ENCODE measurements around the gene KRTAP2-1.
"Not testable (repeated sequence)": the region's sequence is repeated elsewhere in the genome, so short reads cannot be mapped to it uniquely, and the experiment has no call there.

Gene KRTAP2-1

GRCh38 chr17:41046735-41047465 lies at the start of gene KRTAP2-1:
Gene KRTAP2-1, minus strand, starts transcription at chr17:41047316. Its CDS starts 49 bp downstream, at chr17:41047267.
- not testable (repeated sequence) for H3K4me1 Mint-ChIP-seq, H3K27ac Mint-ChIP-seq, H3K4me3 Mint-ChIP-seq, H3K36me3 Mint-ChIP-seq, H3K9me3 Mint-ChIP-seq
- H3K27me3 Mint-ChIP-seq, result peaks cover 18% of the 10 kb centered on the region
- ATAC-seq, result peak; percentile 27

DNA sequence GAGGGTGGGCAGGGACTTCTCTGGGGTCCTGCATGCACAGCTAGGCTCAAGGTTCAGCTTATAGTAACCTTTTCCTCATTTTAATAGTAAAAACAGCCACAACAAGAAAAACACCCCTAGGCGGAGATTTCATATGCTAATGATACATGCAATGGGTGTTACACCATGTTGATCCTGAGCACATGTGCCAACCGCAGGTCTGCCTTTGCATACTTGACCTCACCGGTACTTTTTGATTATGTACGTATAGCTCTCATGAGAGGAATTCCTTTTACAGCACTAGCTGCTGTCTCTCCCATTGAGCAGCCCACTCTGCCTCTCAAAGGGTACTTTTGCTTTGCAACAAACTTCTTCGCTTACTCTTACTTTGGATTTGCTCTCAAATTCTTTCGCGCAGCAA lies 48.9 kb upstream of the KRTAP2-1 start:
- Mint-ChIP-seq H3K4me1 (no peaks in the 10 kb centered on the region), H3K36me3 (no peaks in the 10 kb centered on the region), H3K27ac (no peak overlapping the region), H3K9me3 (no peaks in the 10 kb centered on the region), H3K27me3 (peaks cover 53% of the 10 kb centered on the region), H3K4me3 (no peak overlapping the region)
- ATAC-seq, result no peak

DNA sequence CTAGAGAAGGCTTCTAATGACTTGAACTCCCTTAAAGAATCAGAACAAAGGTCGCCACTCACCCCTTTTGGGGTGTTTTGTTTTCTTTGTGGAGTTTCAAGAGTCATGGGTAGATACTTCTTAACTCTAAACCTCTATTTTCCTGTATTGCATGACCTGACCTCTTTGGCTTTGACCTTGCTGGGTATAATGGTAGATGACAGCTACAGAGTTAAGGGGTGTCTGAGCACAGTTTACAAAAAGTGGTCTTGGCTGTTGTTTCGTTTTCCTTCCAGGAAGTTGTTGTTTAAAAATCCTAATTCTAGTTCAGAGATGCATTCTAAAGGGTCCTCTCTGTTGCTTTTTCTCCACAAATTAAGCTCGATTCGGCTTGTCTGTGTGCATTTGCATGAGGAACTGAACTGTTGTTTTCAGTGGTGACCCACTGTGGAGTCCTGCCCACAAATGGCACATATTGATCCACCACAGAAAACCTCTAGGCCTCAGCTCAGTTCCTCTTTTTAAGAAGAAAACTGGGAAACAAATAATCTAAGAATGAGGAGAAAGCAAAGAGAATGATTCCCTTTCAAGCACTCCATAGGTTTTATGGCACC lies 41.7 kb upstream of the KRTAP2-1 start:
- H3K27me3 Mint-ChIP-seq, result peaks cover 12% of the 10 kb centered on the region
- not testable (repeated sequence) for ATAC-seq, H3K9me3 Mint-ChIP-seq, H3K4me3 Mint-ChIP-seq, H3K4me1 Mint-ChIP-seq, H3K27ac Mint-ChIP-seq, H3K36me3 Mint-ChIP-seq

DNA sequence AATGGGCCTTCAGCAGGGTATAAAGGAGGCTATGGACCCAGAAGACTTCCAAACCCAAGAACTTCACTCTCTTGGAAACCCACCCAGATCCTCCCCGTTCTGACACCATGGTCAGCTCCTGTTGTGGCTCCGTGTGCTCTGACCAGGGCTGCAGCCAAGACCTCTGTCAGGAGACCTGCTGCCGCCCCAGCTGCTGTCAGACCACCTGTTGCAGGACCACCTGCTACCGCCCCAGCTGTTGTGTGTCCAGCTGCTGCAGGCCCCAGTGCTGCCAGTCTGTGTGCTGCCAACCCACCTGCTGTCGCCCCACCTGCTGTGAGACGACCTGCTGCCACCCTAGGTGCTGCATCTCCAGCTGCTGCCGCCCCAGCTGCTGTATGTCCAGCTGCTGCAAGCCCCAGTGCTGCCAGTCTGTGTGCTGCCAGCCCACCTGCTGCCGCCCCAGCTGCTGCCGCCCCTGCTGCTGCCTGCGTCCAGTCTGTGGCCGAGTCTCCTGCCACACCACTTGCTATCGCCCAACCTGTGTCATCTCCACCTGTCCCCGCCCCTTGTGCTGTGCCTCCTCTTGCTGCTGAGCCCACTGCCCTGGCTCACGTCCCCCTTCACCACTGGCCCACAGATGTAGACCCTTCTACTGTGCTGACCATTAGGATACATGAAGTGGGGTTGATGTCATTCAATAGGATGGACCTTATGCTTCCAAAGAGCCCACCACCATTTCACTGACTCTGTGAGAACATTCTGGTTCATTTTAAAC lies 37.2 kb upstream of the KRTAP2-1 start, which contains the start of gene KRTAP4-7:
Gene KRTAP4-7, plus strand, starts transcription at position 51 of the 757 bp plus-strand sequence. Its CDS starts 57 bp downstream, at position 108.
- not testable (repeated sequence) for H3K4me3 Mint-ChIP-seq, H3K9me3 Mint-ChIP-seq, H3K4me1 Mint-ChIP-seq, H3K27ac Mint-ChIP-seq, ATAC-seq, H3K36me3 Mint-ChIP-seq
- peaks cover 24% of the 10 kb centered on the region for H3K27me3 Mint-ChIP-seq

DNA sequence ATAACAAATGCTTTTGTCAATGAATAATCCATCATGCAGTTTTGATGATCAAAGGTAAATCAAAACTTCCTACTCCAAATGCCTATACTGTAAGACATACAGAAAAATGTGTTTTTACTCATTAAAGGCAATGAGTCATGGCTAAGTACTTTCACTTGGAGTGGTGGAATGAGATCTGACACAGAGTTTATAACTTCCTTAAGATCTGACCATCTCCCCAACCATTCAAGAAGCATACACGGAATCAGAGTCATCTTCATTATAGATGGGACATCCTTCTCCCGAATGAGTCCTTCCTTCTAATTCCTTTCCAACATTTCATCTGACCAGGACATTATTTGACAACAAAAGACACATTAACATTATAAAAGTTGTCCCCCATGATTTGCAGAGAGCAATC lies 36.3 kb upstream of the KRTAP2-1 start:
- H3K4me3 Mint-ChIP-seq, ATAC-seq, H3K4me1 Mint-ChIP-seq, H3K27ac Mint-ChIP-seq, H3K9me3 Mint-ChIP-seq, H3K36me3 Mint-ChIP-seq: not testable (repeated sequence)
- peaks cover 24% of the 10 kb centered on the region for H3K27me3 Mint-ChIP-seq

- H3K4me1 Mint-ChIP-seq, result no peaks in the 10 kb centered on the region
- H3K36me3 Mint-ChIP-seq, result no peaks in the 10 kb centered on the region
- no peak for ATAC-seq
- H3K27me3 Mint-ChIP-seq, result peaks cover 24% of the 10 kb centered on the region
- H3K27ac Mint-ChIP-seq, result no peak overlapping the region
- H3K4me3 Mint-ChIP-seq, result no peak overlapping the region
- no peaks in the 10 kb centered on the region for H3K9me3 Mint-ChIP-seq
Observed at GRCh38 chr17:41082626-41083025, 35.5 kb upstream of the KRTAP2-1 start.

DNA sequence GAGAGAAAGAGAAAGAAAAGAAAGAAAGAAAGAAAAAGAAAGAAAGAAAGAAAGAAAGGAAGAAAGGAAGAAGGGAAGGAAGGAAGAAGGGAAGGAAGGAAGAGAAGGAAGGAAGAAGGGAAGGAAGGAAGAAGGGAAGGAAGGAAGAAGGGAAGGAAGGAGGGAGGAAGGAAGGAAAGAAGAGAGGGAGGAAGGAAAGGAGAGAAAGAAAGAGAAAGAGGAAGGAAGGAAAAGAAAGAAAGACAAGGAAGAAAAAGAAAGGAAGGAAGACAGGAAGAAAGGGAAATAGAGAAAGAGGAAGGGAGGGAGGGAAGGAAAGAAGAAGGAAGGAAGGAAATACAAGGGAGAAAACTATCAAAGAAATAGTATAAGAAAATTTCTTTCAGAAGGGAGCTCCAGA lies 29.7 kb upstream of the KRTAP2-1 start:
- no peaks in the 10 kb centered on the region for H3K36me3 Mint-ChIP-seq
- no peak overlapping the region for H3K27ac Mint-ChIP-seq
- H3K9me3 Mint-ChIP-seq, result peaks cover 6% of the 10 kb centered on the region
- no peaks in the 10 kb centered on the region for H3K4me1 Mint-ChIP-seq
- H3K4me3 Mint-ChIP-seq, result no peak overlapping the region
- ATAC-seq, result no peak
- H3K27me3 Mint-ChIP-seq, result peaks cover 58% of the 10 kb centered on the region

GRCh38 chr17:41073676-41074075 lies 26.6 kb upstream of the KRTAP2-1 start:
- H3K27ac Mint-ChIP-seq, result no peak overlapping the region
- H3K27me3 Mint-ChIP-seq, result peaks cover 48% of the 10 kb centered on the region
- H3K4me3 Mint-ChIP-seq, result no peak overlapping the region
- peaks cover 6% of the 10 kb centered on the region for H3K9me3 Mint-ChIP-seq
- ATAC-seq, result no peak
- H3K36me3 Mint-ChIP-seq, result no peaks in the 10 kb centered on the region
- H3K4me1 Mint-ChIP-seq, result no peaks in the 10 kb centered on the region

GRCh38 chr17:41071606-41072360 lies 24.7 kb upstream of the KRTAP2-1 start:
- Mint-ChIP-seq H3K4me1 (no peaks in the 10 kb centered on the region), H3K27me3 (peaks cover 44% of the 10 kb centered on the region), H3K36me3 (no peaks in the 10 kb centered on the region), H3K27ac (no peak overlapping the region), H3K9me3 (peaks cover 4% of the 10 kb centered on the region), H3K4me3 (no peak overlapping the region)
- ATAC-seq, result no peak

DNA sequence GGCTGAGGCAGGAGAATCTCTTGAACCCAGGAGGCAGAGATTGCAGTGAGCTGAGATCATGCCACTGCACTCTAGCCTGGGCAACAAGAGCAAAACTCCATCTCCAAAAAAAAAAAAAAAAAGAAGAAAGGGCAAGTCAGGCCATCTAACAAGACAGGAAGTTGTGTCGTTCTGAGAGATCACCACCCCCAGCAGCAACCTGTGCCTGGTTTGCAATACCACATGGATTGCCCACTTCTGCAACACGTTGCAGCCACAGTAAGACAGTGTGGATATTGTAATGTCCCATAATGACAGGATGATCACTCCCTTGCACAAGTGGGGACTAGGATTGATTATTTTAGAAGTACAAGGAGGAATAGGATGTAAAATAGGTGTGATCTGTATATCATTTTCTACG lies 21.9 kb upstream of the KRTAP2-1 start:
- Mint-ChIP-seq H3K36me3 (no peaks in the 10 kb centered on the region), H3K4me1 (no peaks in the 10 kb centered on the region), H3K9me3 (no peaks in the 10 kb centered on the region), H3K27ac (no peak overlapping the region), H3K4me3 (no peak overlapping the region), H3K27me3 (peaks cover 19% of the 10 kb centered on the region)
- ATAC-seq, result no peak

- H3K4me1 Mint-ChIP-seq, result no peaks in the 10 kb centered on the region
- H3K27me3 Mint-ChIP-seq, result peaks cover 7% of the 10 kb centered on the region
- H3K9me3 Mint-ChIP-seq, result no peaks in the 10 kb centered on the region
- no peaks in the 10 kb centered on the region for H3K36me3 Mint-ChIP-seq
- H3K4me3 Mint-ChIP-seq, result no peak overlapping the region
- ATAC-seq, result no peak
- no peak overlapping the region for H3K27ac Mint-ChIP-seq
Observed at GRCh38 chr17:41067281-41067680, 20.2 kb upstream of the KRTAP2-1 start.

GRCh38 chr17:41065829-41066624 lies 18.9 kb upstream of the KRTAP2-1 start, which contains the start of gene KRTAP2-4:
Gene KRTAP2-4, minus strand, starts transcription at chr17:41065879. Its CDS starts 34 bp downstream, at chr17:41065845.
- H3K9me3 Mint-ChIP-seq, result no peaks in the 10 kb centered on the region
- H3K27ac Mint-ChIP-seq, result no peak within 1 kb of the TSS
- no peak for ATAC-seq
- H3K36me3 Mint-ChIP-seq, result no peaks in the 10 kb centered on the region
- peaks cover 7% of the 10 kb centered on the region for H3K27me3 Mint-ChIP-seq
- H3K4me1 Mint-ChIP-seq, result no peaks in the 10 kb centered on the region
- H3K4me3 Mint-ChIP-seq, result no peak within 1 kb of the TSS

GRCh38 chr17:41065016-41065689 lies 18.0 kb upstream of the KRTAP2-1 start:
- H3K27ac Mint-ChIP-seq, result not testable (repeated sequence)

DNA sequence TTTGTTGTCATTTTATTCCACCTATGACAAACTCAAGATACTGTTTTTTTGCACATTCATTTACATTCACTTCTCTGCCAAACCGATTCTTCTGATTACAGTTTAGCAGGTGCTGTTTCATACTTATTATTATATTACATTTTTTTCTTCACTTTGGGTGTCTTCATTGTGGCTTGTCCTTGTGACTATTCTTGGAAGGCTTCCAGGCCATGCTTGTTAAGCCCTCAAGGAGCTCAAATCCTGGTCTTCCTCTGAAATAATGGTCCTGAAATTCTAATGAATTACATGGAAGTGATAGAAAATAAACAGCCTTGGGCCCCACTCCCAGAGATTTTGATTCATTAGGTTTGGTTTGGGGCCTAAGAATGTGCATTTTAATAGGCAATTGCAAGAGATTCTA lies 17.2 kb upstream of the KRTAP2-1 start:
- Mint-ChIP-seq H3K4me1 (no peaks in the 10 kb centered on the region), H3K27ac (no peak overlapping the region), H3K36me3 (no peaks in the 10 kb centered on the region), H3K27me3 (peaks cover 22% of the 10 kb centered on the region), H3K9me3 (no peaks in the 10 kb centered on the region), H3K4me3 (no peak overlapping the region)
- ATAC-seq, result no peak

More at GRCh38 chr17:41065016-41065689, 18.0 kb upstream of the KRTAP2-1 start:
- not testable (repeated sequence) for H3K9me3 Mint-ChIP-seq, H3K36me3 Mint-ChIP-seq, ATAC-seq, H3K4me1 Mint-ChIP-seq, H3K4me3 Mint-ChIP-seq
- H3K27me3 Mint-ChIP-seq, result peaks cover 15% of the 10 kb centered on the region

Measured in stimulated activated memory B cell treated with anti-CD40 and anti-IgM and Interleukin-4, amounts not matched to agents 10 μg/mL and 1 μg/mL and 100 μg/mL, for 72 hours (primary cell).